ENCODE results near the gene ERBB4. TPM values are rescaled to one million over a fixed set of nuclear protein-coding genes. Genes with fewer than 3 reads are reported as not detected.

Gene ERBB4
- polyA plus RNA-seq, 3 donors from 2014 or later, result not detected

DNA sequence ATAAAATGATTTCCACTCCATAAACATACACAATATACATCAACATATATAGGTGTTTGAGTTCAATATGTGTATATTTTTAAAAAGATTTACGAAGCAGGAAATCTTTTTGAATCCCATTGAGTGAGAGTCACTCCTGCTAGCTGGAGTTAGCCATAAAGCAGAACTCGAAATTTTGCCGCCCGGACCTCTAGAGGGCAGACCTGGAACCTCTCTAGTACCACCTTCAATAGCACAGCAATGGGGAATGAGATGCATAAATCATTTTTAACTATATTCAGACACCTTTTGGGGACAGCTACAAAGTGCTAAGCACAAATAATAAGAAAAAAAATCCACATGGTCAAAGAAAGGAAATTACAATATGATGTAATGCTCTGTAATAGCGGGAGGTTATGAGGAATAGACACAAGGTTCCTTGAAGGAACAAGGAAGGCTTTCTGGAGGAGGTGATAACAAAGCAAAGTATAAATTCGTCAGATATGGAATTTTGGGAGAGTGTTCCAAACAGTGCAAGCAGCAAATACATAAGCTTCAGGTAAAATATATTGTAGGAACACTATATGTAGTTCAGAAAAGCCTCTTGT, 533.4 kb downstream of the ERBB4 start:
- Mint-ChIP-seq H3K27me3 (ENCODE audit: low read depth in 3 of 3) (no peaks in the 10 kb centered on the region), H3K4me3 (no peak overlapping the region), H3K9me3 (peaks cover 1 to 10% (median 3%) of the 10 kb centered on the region in 6 donors), H3K36me3 (no peaks in the 10 kb centered on the region), H3K27ac (no peak overlapping the region), H3K4me1 (no peaks in the 10 kb centered on the region)
- DNase-seq, result no peak

- H3K27me3 Mint-ChIP-seq (ENCODE audit: low read depth in 3 of 3), result peaks cover 0 to 2% (median 0%) of the 10 kb centered on the region in 3 donors
- no peak overlapping the region for H3K27ac Mint-ChIP-seq
- H3K4me3 Mint-ChIP-seq, result no peak overlapping the region
- peaks cover 1 to 6% (median 3%) of the 10 kb centered on the region in 6 donors for H3K9me3 Mint-ChIP-seq
- no peak for DNase-seq
- no peaks in the 10 kb centered on the region for H3K4me1 Mint-ChIP-seq
- no peaks in the 10 kb centered on the region for H3K36me3 Mint-ChIP-seq
Measured at GRCh38 chr2:212001325-212001724, 537.3 kb downstream of the ERBB4 start.

- Mint-ChIP-seq H3K4me3 (no peak overlapping the region), H3K9me3 (peaks cover 0 to 20% (median 1%) of the 10 kb centered on the region in 6 donors), H3K27ac (no peak overlapping the region), H3K27me3 (ENCODE audit: low read depth in 3 of 3) (peaks cover 0 to 2% (median 0%) of the 10 kb centered on the region in 3 donors), H3K36me3 (peaks cover 0 to 3% (median 0%) of the 10 kb centered on the region in 3 donors), H3K4me1 (no peaks in the 10 kb centered on the region)
- DNase-seq, result no peak
Measured at GRCh38 chr2:211996857-211997256, 541.7 kb downstream of the ERBB4 start.

GRCh38 chr2:211994806-211995205, 543.8 kb downstream of the ERBB4 start:
- Mint-ChIP-seq H3K4me3 (no peak overlapping the region), H3K27me3 (ENCODE audit: low read depth in 3 of 3) (peaks cover 0 to 2% (median 0%) of the 10 kb centered on the region in 3 donors), H3K27ac (no peak overlapping the region), H3K9me3 (peaks cover 0 to 25% (median 1%) of the 10 kb centered on the region in 6 donors), H3K36me3 (peaks cover 0 to 3% (median 0%) of the 10 kb centered on the region in 3 donors), H3K4me1 (no peaks in the 10 kb centered on the region)
- DNase-seq, result no peak

GRCh38 chr2:211990335-211990734, 548.3 kb downstream of the ERBB4 start:
- Mint-ChIP-seq H3K27ac (no peak overlapping the region), H3K4me1 (no peaks in the 10 kb centered on the region), H3K9me3 (peaks cover 0 to 33% (median 2%) of the 10 kb centered on the region in 6 donors), H3K36me3 (peaks cover 0 to 3% (median 0%) of the 10 kb centered on the region in 3 donors), H3K4me3 (no peak overlapping the region), H3K27me3 (ENCODE audit: low read depth in 3 of 3) (no peaks in the 10 kb centered on the region)
- no peak for DNase-seq

GRCh38 chr2:211986313-211986712, 552.3 kb downstream of the ERBB4 start:
- no peak for DNase-seq
- Mint-ChIP-seq H3K4me1 (no peaks in the 10 kb centered on the region), H3K36me3 (no peaks in the 10 kb centered on the region), H3K27ac (no peak overlapping the region), H3K27me3 (ENCODE audit: low read depth in 3 of 3) (no peaks in the 10 kb centered on the region), H3K9me3 (peaks cover 2 to 27% (median 5%) of the 10 kb centered on the region in 6 donors), H3K4me3 (no peak overlapping the region)

GRCh38 chr2:211985393-211985792, 553.2 kb downstream of the ERBB4 start:
- Mint-ChIP-seq H3K27ac (no peak overlapping the region), H3K36me3 (no peaks in the 10 kb centered on the region), H3K4me1 (no peaks in the 10 kb centered on the region), H3K9me3 (peaks cover 1 to 28% (median 5%) of the 10 kb centered on the region in 6 donors), H3K4me3 (no peak overlapping the region), H3K27me3 (ENCODE audit: low read depth in 3 of 3) (no peaks in the 10 kb centered on the region)
- no peak for DNase-seq

GRCh38 chr2:211982162-211982561, 556.4 kb downstream of the ERBB4 start:
- H3K27me3 Mint-ChIP-seq (ENCODE audit: low read depth in 3 of 3), result no peaks in the 10 kb centered on the region
- no peak overlapping the region for H3K4me3 Mint-ChIP-seq
- no peaks in the 10 kb centered on the region for H3K36me3 Mint-ChIP-seq
- no peak for DNase-seq
- peaks cover 1 to 42% (median 7%) of the 10 kb centered on the region in 6 donors for H3K9me3 Mint-ChIP-seq
- H3K4me1 Mint-ChIP-seq, result no peaks in the 10 kb centered on the region
- no peak overlapping the region for H3K27ac Mint-ChIP-seq

GRCh38 chr2:211981451-211981850, 557.2 kb downstream of the ERBB4 start:
- Mint-ChIP-seq H3K9me3 (peaks cover 1 to 47% (median 7%) of the 10 kb centered on the region in 6 donors), H3K4me3 (no peak overlapping the region), H3K27me3 (ENCODE audit: low read depth in 3 of 3) (no peaks in the 10 kb centered on the region), H3K4me1 (no peaks in the 10 kb centered on the region), H3K36me3 (no peaks in the 10 kb centered on the region), H3K27ac (no peak overlapping the region)
- no peak for DNase-seq

DNA sequence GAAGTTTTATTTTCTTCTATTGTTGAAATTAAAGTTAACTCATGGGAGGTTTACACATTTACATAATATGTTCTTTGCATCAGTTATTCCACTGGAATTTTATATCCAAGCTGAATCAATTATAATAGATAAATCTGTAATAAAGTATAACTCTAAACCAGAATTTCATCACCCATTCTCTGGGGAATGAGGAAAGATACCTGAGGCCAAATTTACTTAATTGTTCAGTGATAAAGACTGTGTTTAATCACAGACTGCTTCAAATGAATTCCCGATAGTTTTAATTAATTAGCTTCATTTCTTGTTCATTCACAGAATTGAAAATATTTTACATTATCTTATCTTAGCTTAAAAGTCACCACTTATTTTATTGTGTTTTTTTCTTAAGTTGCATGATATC, 562.5 kb downstream of the ERBB4 start:
- Mint-ChIP-seq H3K4me3 (no peak overlapping the region), H3K4me1 (no peaks in the 10 kb centered on the region), H3K9me3 (peaks cover 0 to 25% (median 5%) of the 10 kb centered on the region in 6 donors), H3K27ac (no peak overlapping the region), H3K27me3 (ENCODE audit: low read depth in 3 of 3) (no peaks in the 10 kb centered on the region), H3K36me3 (no peaks in the 10 kb centered on the region)
- no peak for DNase-seq

- no peak for DNase-seq
- Mint-ChIP-seq H3K4me3 (no peak overlapping the region), H3K27ac (no peak overlapping the region), H3K9me3 (peaks cover 5 to 21% (median 11%) of the 10 kb centered on the region in 6 donors), H3K27me3 (ENCODE audit: low read depth in 3 of 3) (no peaks in the 10 kb centered on the region), H3K4me1 (no peaks in the 10 kb centered on the region), H3K36me3 (no peaks in the 10 kb centered on the region)
Measured at GRCh38 chr2:211967234-211967633, 571.4 kb downstream of the ERBB4 start.

- peaks cover 4 to 20% (median 9%) of the 10 kb centered on the region in 6 donors for H3K9me3 Mint-ChIP-seq
- H3K27me3 Mint-ChIP-seq (ENCODE audit: low read depth in 3 of 3), result no peaks in the 10 kb centered on the region
Measured at GRCh38 chr2:211963969-211964368, 574.6 kb downstream of the ERBB4 start.

GRCh38 chr2:211957799-211958198, 580.8 kb downstream of the ERBB4 start:
- no peak for DNase-seq
- Mint-ChIP-seq H3K27me3 (ENCODE audit: low read depth in 3 of 3) (no peaks in the 10 kb centered on the region), H3K9me3 (peaks cover 5 to 20% (median 9%) of the 10 kb centered on the region in 6 donors), H3K27ac (no peak overlapping the region), H3K4me3 (no peak overlapping the region), H3K36me3 (no peaks in the 10 kb centered on the region), H3K4me1 (no peaks in the 10 kb centered on the region)

More at GRCh38 chr2:211963969-211964368, 574.6 kb downstream of the ERBB4 start:
- no peaks in the 10 kb centered on the region for H3K4me1 Mint-ChIP-seq
- H3K36me3 Mint-ChIP-seq, result no peaks in the 10 kb centered on the region
- no peak for DNase-seq
- no peak overlapping the region for H3K27ac Mint-ChIP-seq
- no peak overlapping the region for H3K4me3 Mint-ChIP-seq

GRCh38 chr2:211955648-211956047, 583.0 kb downstream of the ERBB4 start:
- Mint-ChIP-seq H3K36me3 (no peaks in the 10 kb centered on the region), H3K9me3 (peaks cover 2 to 7% (median 5%) of the 10 kb centered on the region in 6 donors), H3K27ac (no peak overlapping the region), H3K4me3 (no peak overlapping the region), H3K4me1 (no peaks in the 10 kb centered on the region), H3K27me3 (ENCODE audit: low read depth in 3 of 3) (no peaks in the 10 kb centered on the region)
- no peak for DNase-seq

DNA sequence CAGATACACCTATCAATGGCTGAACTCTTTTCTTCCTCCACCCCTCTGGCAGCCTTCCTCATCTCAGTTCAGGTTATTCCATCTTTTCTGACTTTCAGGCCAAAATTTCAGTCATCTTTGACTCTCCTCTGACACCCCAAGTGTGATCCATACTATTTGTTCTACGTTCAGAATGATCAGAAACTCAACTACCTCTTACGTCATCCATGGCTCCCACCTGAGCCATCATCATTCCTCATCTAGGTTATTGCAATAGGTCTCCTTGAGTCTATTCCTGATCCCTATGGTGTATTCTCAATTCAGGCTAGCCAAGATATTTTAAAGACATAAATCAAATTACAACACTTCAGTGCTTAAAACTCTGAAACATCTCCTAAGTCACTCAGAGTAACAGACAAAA, 589.7 kb downstream of the ERBB4 start:
- Mint-ChIP-seq H3K9me3 (peaks cover 0 to 18% (median 9%) of the 10 kb centered on the region in 6 donors), H3K36me3 (peaks cover 0 to 4% (median 0%) of the 10 kb centered on the region in 3 donors), H3K4me1 (no peaks in the 10 kb centered on the region)

More for the DNA sequence above, 589.7 kb downstream of the ERBB4 start:
- no peak for DNase-seq
- Mint-ChIP-seq H3K4me3 (no peak overlapping the region), H3K27ac (no peak overlapping the region), H3K27me3 (ENCODE audit: low read depth in 3 of 3) (no peaks in the 10 kb centered on the region)

Measured in immature natural killer cell (primary cell).